HG03066 (cell line): ENCODE results near the gene PNMA6F.
"Not testable (repeated sequence)": the region's sequence is repeated elsewhere in the genome, so short reads cannot be mapped to it uniquely, and the experiment has no call there.

ENCODE experiments used
- ATAC-seq: cut with Tn5 transposase; IDR thresholded peaks from one replicate; pipeline ENCODE4 v1.9.1; 2021; ENCODE audit warnings: low read depth; ENCODE audit not compliant: unreplicated experiment

The PNMA6F gene

DNA sequence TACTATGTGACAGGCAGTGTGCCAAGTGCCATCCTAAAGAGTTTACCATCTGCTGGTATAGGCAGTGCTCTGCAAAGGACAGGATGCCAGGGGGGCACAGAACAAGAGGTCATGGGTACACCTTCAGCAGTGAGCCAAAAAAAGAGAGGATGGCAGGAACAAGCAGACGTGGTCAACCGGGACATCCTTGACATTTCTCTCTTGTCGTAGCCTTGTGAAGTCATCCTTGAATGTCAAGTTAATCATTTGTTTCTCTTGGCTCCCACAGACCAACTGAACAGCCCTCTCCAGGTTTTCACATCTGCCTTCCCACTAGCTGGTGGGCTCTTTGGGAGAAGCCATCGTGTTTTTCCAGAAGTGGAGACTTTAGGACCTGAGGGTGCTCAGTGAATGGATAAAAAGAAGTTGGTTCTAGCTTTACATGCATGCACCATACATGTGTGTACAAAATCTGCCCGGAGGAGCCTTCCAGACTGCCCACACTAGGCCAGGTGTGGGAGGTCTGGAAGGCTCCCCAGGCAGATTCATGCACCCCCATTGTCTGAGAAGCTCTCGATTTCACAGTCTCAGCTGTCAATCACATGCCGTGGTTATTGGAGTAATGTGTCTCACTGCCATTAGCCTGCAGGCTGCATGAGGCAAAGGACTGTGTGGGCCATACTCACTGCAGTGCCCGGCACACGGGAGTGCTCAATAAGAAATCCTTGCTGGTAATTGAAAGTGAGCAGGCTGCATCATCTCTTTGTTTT is 16.4 kb downstream of the PNMA6F start:
- no peak for ATAC-seq

- ATAC-seq, result no peak
Observed at GRCh38 chrX:153303276-153304262, 18.0 kb downstream of the PNMA6F start.

DNA sequence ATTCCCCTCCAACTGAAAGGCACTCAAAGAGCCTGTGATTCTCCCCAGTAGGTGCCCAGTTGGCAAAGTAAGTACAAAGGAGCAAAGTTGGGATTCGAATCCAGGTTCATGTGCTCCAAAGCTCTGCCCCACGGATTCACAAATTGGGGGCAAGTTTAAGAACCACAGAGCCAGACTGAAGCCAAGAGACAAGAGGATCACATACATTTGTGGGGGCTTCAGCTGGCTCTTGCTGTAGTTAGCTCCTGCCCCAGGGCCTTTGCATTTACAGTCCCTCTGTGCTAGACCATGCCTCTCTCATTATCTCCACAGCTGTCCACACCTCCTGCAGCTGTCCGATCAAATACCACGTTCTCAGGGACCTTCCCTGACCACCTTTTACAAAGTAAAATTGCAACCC is 18.8 kb downstream of the PNMA6F start:
- no peak for ATAC-seq

DNA sequence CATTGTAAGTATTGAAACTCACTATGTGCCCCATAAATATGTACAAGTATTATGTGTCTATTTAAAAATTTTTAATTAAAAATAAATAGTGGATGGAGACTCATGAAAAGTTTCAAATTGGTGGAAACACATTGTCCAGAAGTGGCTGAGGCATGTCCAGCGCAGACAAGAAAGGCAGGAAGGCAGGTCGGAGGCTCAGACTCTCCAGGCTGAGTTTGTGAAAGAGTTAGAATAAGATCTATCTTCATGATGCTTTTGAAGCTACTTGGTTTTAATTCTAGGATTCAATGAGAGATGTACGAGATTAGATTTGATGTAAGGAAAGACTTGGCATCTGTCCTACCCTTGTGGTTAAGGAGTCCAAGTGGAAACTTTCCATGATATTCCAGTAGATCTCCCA is 19.8 kb downstream of the PNMA6F start:
- ATAC-seq, result no peak

DNA sequence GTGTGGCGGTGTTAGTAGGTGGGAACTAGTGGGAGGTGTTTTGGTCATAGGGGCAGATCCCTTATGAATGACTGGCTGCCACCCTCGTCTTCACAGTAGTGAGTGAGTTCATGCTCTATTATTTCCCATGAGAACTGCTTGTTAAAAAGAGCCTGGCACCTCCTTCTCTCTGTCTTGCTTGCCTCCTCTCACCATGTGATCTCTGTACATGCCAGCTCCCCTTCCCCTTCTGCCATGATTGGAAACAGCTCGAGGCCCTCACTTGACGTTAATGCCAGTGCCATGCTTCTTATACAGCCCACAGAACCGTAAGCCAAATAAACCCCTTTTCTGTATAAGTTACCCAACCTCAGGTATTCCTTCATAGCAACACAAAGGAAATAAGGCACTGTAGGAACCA is 21.7 kb downstream of the PNMA6F start:
- no peak for ATAC-seq

GRCh38 chrX:153297376-153297775 is 24.2 kb downstream of the PNMA6F start:
- no peak for ATAC-seq

DNA sequence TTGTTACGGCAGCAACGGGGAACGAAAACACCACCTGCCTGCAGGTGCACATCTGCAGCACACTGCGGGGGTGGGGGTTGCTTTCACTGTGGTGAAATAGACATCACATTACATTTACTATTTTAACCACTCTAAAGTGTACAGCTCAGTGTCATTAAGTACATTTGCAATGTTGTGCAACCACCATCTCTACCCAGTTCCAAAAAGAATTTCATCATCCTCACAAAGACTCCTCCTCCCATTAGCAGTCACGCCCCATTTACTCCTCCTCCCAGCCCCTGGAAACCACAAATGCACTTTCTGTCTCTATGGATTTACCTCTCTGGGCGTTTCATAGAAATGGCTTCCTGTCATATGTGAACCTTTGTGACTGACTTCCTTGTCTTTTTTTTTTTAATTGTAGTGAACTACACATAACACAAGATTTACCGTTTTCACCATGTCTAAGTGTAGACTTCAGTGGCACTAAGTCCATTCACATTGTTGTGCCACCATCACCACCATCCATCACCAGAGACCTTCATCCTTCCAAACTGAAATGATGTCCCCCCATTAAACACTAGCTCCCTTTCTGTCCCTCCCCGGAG is 28.0 kb downstream of the PNMA6F start:
- ATAC-seq, result not testable (repeated sequence)

- ATAC-seq, result not testable (repeated sequence)
Observed at GRCh38 chrX:153288807-153289206, 32.8 kb downstream of the PNMA6F start.

DNA sequence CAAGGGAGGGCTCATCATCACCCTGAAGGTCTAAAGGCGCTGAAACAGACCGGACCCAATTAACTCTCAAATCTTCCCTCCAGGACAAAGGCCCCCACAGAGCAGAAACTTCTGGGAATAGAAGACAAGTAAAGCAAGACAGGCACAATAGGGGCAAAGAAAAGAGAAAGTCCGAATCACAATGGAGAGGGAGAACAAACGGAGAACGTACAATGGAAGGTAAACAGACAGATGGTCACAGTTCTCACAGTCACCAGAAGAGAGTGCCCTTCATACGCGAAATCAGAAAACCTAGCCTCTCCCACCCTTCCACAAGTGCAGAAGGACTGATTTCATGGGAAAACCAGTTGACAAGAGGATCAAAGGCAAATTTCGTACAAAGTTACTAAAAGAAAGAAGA is 35.9 kb downstream of the PNMA6F start:
- not testable (repeated sequence) for ATAC-seq

- ATAC-seq, result not testable (repeated sequence)
Observed at GRCh38 chrX:153283982-153284381, 37.6 kb downstream of the PNMA6F start.

GRCh38 chrX:153281784-153282183 is 39.8 kb downstream of the PNMA6F start:
- ATAC-seq, result not testable (repeated sequence)

DNA sequence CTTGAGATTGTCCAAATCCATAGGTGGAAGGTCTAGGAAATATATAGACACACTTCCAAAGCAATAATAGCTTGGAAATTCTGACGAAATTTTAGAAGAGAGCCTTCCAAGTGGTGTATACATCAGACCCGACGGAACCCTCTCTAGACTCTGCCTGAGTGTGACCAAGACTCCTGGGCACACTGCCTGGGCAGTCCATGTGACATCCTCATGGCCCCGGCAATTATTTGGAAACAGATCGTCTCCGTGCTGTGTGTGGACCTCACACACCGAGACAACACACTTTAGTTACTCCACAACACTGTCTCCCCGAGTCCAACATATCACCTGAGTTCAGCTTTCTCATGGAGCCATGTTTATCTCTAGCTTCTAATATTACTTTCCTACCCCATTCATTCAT is 42.3 kb downstream of the PNMA6F start:
- not testable (repeated sequence) for ATAC-seq

DNA sequence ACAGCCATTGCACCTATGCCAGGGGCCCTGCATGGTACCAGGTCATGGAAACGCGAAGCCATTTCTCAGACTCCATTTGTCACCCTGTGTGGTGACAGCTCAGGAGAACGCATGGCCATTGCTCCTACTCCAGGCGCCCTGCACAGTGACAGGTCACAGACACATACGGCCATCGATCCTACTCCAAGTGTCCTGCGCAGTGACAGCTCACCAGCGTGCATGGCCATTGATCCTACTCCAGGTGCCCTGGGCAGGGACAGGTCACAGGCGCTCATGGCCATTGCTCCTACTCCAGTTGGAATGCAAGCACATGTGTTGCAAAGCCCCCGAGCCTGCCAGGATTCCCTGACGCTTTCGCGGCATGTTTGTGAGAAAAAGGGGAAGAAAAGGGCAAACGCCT is 45.5 kb downstream of the PNMA6F start:
- not testable (repeated sequence) for ATAC-seq

DNA sequence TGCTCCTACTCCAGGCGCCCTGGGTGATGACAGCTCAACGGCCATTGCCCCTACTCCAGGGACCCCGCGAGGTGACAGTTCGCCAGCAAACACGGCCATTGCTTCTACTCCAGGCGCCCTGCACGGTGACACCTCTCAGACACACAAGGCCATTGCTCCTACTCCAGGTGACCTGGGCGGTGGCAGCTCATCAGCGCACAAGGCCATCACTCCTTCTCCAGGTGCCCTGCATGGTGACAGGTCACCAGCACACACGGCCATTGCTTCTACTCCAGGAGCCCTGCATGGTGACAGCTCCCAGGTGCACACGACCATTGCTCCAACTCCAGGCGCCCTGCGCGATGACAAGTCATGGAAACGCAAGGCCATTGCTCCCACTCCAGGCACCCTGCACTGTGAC is 46.1 kb downstream of the PNMA6F start:
- ATAC-seq, result not testable (repeated sequence)

DNA sequence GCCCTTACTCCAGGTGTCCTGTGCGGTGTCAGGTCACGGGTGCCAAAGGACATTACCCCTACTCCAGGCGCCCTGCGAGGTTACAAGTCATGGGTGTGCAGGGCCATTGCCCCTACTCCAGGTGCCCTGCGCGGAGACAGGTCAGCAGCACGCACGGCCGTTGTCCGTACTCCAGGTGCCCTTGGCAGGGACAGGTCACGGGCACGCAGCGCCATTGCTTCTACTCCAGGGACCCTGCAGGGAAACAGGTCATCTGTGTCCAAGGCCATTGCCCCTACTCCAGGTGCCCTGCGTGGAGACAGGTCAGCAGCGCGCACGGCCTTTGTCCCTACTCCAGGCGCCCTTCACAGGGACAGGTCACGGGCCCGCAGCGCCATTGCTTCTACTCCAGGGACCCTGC is 49.0 kb downstream of the PNMA6F start:
- not testable (repeated sequence) for ATAC-seq

DNA sequence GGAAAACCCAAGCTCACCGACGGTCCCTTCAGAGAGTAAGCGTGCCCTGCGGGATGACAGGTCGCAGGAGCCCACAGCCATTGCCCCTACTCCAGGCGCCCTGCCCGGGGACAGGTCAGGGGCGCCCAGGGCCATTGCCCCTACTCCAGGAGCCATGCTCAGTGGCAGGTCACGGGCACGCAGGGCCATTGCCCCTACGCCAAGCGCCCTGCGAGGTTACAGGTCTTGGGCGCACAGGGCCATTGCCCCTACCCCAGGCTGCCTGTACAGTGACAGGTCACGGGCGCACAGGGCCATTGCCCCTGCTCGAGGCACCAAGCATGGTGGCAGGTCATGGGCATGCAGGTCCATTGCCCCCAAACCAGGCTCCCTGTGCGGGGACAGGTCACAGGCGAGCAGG is 49.5 kb downstream of the PNMA6F start:
- ATAC-seq, result not testable (repeated sequence)
